LNCAP (cell line): ENCODE data around the gene TNS3.

Experiments
- TF ChIP-seq, protein P1 (sequence below): fragments of 450-650 bp; IDR thresholded peaks from 2 replicates; pipeline ENCODE4 v1.5.1; 2017; ENCODE audit warnings: mild to moderate bottlenecking

Gene TNS3

DNA sequence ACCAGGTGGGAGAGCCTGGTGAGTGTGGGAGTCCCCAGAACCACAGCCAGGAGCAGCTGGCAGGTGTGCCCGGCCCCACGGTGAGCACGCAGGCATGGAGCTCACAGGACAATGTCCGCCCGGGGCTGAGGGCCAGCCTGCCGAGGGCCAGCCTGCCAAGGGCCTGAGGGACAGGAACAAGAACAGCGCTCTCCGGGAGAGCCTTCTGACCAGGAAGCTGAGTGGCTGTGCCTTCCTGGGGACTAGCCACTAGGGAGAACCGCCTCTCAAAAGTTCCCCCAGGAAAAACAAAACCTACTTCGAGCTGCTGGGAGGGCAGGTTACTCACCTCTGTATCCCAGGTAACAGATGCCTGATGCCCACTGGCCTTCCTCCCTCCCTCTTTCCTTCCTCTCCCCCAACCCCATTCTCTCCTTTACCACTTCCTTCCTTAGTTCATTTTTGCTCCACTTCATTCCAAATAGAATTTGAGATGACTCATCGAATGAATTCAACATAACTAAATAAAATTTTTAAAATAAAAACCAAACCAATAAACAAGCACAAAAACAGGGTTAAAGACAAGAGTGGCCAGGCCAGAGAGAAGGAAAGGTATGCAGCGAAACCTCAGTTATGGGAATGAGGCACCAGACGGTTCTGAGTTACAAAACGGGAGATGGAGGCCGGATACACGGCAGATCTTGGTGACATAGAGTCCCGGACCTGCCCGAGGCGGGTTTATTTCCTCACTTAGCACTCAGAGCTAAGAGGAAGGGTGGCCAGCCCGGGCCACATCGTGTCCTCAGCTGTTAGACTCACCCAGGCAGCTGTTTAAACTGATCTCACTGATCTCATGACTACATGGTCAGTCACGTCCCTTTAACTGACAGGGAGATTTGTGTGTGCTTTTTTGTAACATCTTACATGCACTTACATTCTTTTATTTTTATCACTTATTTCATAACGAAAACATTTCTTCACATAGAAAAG lies 128.5 kb downstream of the TNS3 start:
- TF ChIP-seq, protein P1, sequence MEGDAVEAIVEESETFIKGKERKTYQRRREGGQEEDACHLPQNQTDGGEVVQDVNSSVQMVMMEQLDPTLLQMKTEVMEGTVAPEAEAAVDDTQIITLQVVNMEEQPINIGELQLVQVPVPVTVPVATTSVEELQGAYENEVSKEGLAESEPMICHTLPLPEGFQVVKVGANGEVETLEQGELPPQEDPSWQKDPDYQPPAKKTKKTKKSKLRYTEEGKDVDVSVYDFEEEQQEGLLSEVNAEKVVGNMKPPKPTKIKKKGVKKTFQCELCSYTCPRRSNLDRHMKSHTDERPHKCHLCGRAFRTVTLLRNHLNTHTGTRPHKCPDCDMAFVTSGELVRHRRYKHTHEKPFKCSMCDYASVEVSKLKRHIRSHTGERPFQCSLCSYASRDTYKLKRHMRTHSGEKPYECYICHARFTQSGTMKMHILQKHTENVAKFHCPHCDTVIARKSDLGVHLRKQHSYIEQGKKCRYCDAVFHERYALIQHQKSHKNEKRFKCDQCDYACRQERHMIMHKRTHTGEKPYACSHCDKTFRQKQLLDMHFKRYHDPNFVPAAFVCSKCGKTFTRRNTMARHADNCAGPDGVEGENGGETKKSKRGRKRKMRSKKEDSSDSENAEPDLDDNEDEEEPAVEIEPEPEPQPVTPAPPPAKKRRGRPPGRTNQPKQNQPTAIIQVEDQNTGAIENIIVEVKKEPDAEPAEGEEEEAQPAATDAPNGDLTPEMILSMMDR, result no peak

DNA sequence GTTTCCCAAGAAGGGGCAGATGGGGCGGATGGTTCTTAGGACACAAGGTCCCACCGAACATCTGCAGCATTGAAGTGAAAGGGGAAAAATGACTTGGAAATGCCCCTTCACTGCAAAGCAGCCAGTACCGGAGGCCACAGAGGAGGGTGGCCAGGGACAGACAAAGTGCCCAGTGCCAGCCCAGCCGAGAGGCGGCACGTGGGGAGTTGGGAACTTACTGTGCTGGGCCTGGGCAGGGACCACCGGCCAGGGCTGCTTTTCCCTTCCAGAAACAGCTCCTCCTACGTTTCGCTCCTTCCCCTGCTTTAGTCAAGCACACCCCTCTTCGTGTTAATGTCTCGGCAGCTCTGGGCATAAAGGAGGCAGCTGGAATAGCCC lies 129.2 kb downstream of the TNS3 start:
- TF ChIP-seq, protein P1, result no peak

- TF ChIP-seq, protein P1, result no peak
These were observed 129.6 kb downstream of the TNS3 start for GRCh38 chr7:47452295-47452694.

DNA sequence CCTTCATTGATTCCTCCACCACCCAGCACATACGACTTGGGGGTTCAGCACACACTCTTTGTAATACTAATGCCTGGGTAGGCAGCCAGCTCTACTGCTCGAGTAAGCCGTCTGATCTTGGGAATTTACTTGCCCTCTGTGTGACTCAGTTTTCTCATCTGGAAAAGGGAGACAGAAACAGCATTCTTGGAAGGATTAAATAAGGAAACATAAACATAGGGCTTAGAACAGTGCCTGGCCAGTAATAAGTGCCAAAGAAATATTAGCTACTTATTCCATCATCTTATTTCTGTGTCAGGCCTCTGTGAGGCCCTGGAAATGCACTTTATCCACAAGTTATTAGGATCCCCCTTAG lies 130.1 kb downstream of the TNS3 start:
- TF ChIP-seq, protein P1, result no peak

DNA sequence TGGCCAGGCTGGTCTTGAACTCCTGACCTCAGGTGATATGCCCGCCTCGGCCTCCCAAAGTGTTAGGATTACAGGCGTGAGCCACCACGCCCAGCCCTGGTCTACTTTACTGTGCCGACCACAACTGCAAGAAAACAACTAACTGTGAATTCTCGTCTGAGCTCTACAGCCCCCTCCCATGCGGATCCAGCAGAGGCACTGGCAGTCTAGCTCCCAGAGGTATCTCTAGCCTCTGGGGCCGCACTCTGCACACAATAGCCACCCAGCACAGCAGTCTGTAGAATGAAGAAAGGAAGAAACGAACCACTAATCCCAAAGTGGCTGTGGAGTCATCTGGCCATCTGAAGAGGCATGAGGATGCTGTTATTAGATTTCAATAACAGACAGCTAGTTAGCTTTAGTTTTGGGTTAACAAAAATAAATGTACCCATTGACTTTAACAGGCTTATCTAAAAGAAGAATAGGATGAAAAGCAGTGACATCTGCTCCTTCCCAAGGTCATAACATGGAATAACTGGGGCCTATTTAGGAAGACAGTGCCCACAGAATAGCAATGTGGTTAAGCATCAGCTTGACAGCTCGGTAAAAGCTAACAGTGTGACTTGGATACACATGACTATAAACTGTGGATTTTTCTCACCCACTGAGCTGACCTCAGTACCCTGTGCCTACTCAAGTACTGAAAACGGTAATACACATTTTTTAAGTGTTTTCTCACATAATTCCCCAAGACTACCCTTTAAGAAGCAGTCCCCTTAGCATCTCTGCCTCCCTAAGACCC lies 131.9 kb downstream of the TNS3 start:
- TF ChIP-seq, protein P1, result no peak

DNA sequence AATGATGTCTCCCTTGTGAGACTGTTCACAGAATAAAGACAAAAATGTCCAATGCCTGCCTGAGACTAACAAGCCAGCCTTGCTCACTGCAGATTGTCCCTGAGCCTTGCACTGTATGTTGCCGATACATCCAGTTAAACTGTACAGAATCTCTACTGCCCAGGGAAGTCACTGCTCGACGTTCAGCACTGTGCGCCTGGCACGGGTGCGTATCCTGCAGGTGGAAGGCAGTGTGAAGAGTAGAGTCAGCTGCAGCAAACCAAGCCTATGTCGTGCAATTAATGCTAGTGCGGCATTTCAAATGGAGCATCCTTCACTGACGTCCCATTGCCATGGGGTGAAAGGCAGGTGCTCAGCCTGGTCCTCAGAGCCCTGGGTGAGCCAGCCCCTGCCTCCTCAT lies 132.9 kb downstream of the TNS3 start:
- TF ChIP-seq, protein P1, result no peak

- TF ChIP-seq, protein P1, result no peak
These were observed 134.1 kb downstream of the TNS3 start for GRCh38 chr7:47447621-47448349.
